OCI-LY1 (cell line): ENCODE data around the gene NDUFAF8.

Source experiments
- CTCF ChIP-seq: fragments of 200-600 bp; sonication (generic), shearing (Covaris generic); IDR thresholded peaks from 2 replicates; pipeline ENCODE4 v1.5.1; 2017; ENCODE audit warnings: mild to moderate bottlenecking, antibody characterized with exemption, low read length, moderate library complexity, mixed read lengths
- EZH2 ChIP-seq: fragments of 200-600 bp; sonication (generic), shearing (Covaris generic); IDR thresholded peaks from 2 replicates; pipeline ENCODE4 v1.8.0; 2017; ENCODE audit warnings: borderline replicate concordance, mixed run types, mild to moderate bottlenecking, antibody characterized with exemption, low read length, moderate library complexity, mixed read lengths

- TF ChIP-seq CTCF: no peak
- TF ChIP-seq EZH2: no peak
These were observed 8.3 kb downstream of the NDUFAF8 start for GRCh38 chr17:81247339-81247990.
